Liver (tissue), 9 donors: ENCODE results near the gene MYOM3. TPM values are rescaled to one million over a fixed set of nuclear protein-coding genes. Genes with fewer than 3 reads are reported as not detected.

ENCODE experiments used
- DNase-seq: peaks from one replicate; pipeline ENCODE4 v3.0.0-alpha.2; 2017; ENCODE audit warnings: low spot score
- H3K27ac ChIP-seq, 2 donors: one replicate each; pipeline ENCODE4 v1.7.0; 2013; ENCODE audit warnings: inconsistent platforms in 2 of 2, low read length in 2 of 2, control low read depth in 1 of 2, low read depth in 1 of 2, mild to moderate bottlenecking in 1 of 2
- H3K27me3 ChIP-seq, 4 donors: one replicate each; pipeline versions ENCODE4 v1.6.1 to v1.7.0; 2013; ENCODE audit warnings: low read length in 3 of 4, inconsistent platforms in 1 of 4, mild to moderate bottlenecking in 1 of 4, moderate library complexity in 1 of 4; ENCODE audit not compliant: control insufficient read depth in 4 of 4, insufficient read depth in 4 of 4
- H3K36me3 ChIP-seq, 4 donors: one replicate each; pipeline versions ENCODE4 v1.6.1 to v1.7.0; 2013; ENCODE audit warnings: low read length in 3 of 4, mild to moderate bottlenecking in 3 of 4, low read depth in 1 of 4, moderate library complexity in 1 of 4; ENCODE audit not compliant: control insufficient read depth in 4 of 4, insufficient read depth in 3 of 4
- H3K4me1 ChIP-seq, 4 donors: one replicate each; pipeline versions ENCODE4 v1.6.1 to v1.7.0; 2013; ENCODE audit warnings: low read length in 3 of 4, mild to moderate bottlenecking in 3 of 4, moderate library complexity in 1 of 4; ENCODE audit not compliant: control insufficient read depth in 4 of 4, insufficient read depth in 4 of 4
- H3K4me3 ChIP-seq, 3 donors: one replicate each; pipeline versions ENCODE4 v1.6.1 to v1.7.0; 2013; ENCODE audit warnings: low read length in 3 of 3, control low read depth in 1 of 3, low read depth in 1 of 3, mild to moderate bottlenecking in 1 of 3
- H3K9ac ChIP-seq, 2 donors: one replicate each; pipeline ENCODE4 v1.7.0; 2013; ENCODE audit warnings: low read length in 2 of 2, mild to moderate bottlenecking in 2 of 2, moderate library complexity in 2 of 2, control low read depth in 1 of 2, low read depth in 1 of 2
- H3K9me3 ChIP-seq, 4 donors: one replicate each; pipeline versions ENCODE4 v1.6.1 to v1.7.0; 2013; ENCODE audit warnings: low read length in 3 of 4; ENCODE audit not compliant: control insufficient read depth in 4 of 4
- ATF3 ChIP-seq: IDR thresholded peaks from 2 replicates; pipeline ENCODE4 v1.6.1; 2016; ENCODE audit warnings: antibody characterized with exemption
- CTCF ChIP-seq: fragments of 150-350 bp; IDR thresholded peaks from 2 replicates; pipeline ENCODE4 v1.5.1; 2017; ENCODE audit warnings: improper control_type of control experiment, low read depth, low read length; ENCODE audit not compliant: missing input control
- EGR1 ChIP-seq, 2 donors: IDR thresholded peaks; 2 replicates each; pipeline ENCODE4 v1.6.1; 2016 to 2018; ENCODE audit warnings: antibody characterized with exemption in 2 of 2, low read depth in 2 of 2
- FOXA1 ChIP-seq: IDR thresholded peaks from 2 replicates; pipeline ENCODE4 v1.6.1; 2016; ENCODE audit warnings: antibody characterized with exemption
- FOXA2 ChIP-seq: IDR thresholded peaks from 2 replicates; pipeline ENCODE4 v1.6.1; 2016; ENCODE audit warnings: antibody characterized with exemption
- GABPA ChIP-seq, 2 donors: IDR thresholded peaks in 1 of 2; conservative IDR thresholded peaks in 1 of 2; 2 replicates each; pipeline ENCODE4 v1.6.1; 2016; ENCODE audit warnings: antibody characterized with exemption in 2 of 2, mild to moderate bottlenecking in 1 of 2, moderate library complexity in 1 of 2
- HNF4A ChIP-seq, 2 donors: conservative IDR thresholded peaks; 2 replicates each; pipeline ENCODE4 v1.6.1; 2016; ENCODE audit warnings: antibody characterized with exemption in 2 of 2, mild to moderate bottlenecking in 2 of 2
- HNF4G ChIP-seq: IDR thresholded peaks from 2 replicates; pipeline ENCODE4 v1.6.1; 2016; ENCODE audit warnings: antibody characterized with exemption
- JUND ChIP-seq, 2 donors: IDR thresholded peaks; 2 replicates each; pipeline ENCODE4 v1.6.1; 2016; ENCODE audit warnings: antibody characterized with exemption in 2 of 2
- MAX ChIP-seq: IDR thresholded peaks from 2 replicates; pipeline ENCODE4 v1.6.1; 2016; ENCODE audit warnings: antibody characterized with exemption
- NR2F2 ChIP-seq: IDR thresholded peaks from 2 replicates; pipeline ENCODE4 v1.6.1; 2016; ENCODE audit warnings: antibody characterized with exemption
- RAD21 ChIP-seq, 2 donors: IDR thresholded peaks; 2 replicates each; pipeline ENCODE4 v1.6.1; 2016; ENCODE audit warnings: antibody characterized with exemption in 2 of 2, mild to moderate bottlenecking in 2 of 2
- REST ChIP-seq: IDR thresholded peaks from 2 replicates; pipeline ENCODE4 v1.6.1; 2016; ENCODE audit warnings: antibody characterized with exemption, mild to moderate bottlenecking
- RXRA ChIP-seq, 2 donors: IDR thresholded peaks; 2 replicates each; pipeline ENCODE4 v1.6.1; 2017 to 2018; ENCODE audit warnings: antibody characterized with exemption in 2 of 2, mild to moderate bottlenecking in 1 of 2
- SP1 ChIP-seq: IDR thresholded peaks from 2 replicates; pipeline ENCODE4 v1.6.1; 2018; ENCODE audit warnings: antibody characterized with exemption, mild to moderate bottlenecking
- YY1 ChIP-seq: IDR thresholded peaks from 2 replicates; pipeline ENCODE4 v1.6.1; 2016; ENCODE audit warnings: antibody characterized with exemption, mild to moderate bottlenecking
- ZBTB33 ChIP-seq: IDR thresholded peaks from 2 replicates; pipeline ENCODE4 v1.6.1; 2016; ENCODE audit warnings: antibody characterized with exemption
- WGBS: extraction: QIAGEN DNeasy Blood & Tissue Kit; methylation state at CpG from one replicate; pipeline ENCODE4 v1.1.7; 2013; 5-methylcytosine and 5-hydroxymethylcytosine counted together
- polyA plus RNA-seq, 2 donors: library from polyadenylated mRNA; stranded (reverse) in 1 of 2; unstranded in 1 of 2; fragments of 200-250 nt in 1 of 2; fragments of >200 nt in 1 of 2; fragmentation: Nextera tagmentation in 1 of 2; extraction: Ambion mirVana in 1 of 2; gene quantifications; one replicate each; pipeline versions ENCODE4 v1.2.1 to v1.2.3, GENCODE V29; 2013 to 2015
- total RNA-seq, 2 donors: library from RNA; depleted of rRNA; stranded (reverse); fragments of >200 nt; gene quantifications; one replicate each; pipeline ENCODE4 v1.2.3, GENCODE V29; 2014
- donor health status: healthy.
- donor health status: healthy.
- donor health status: healthy.
- donor health status: healthy.
- donor health status: healthy.

The MYOM3 gene
- total and polyA plus RNA-seq, 4 donors, result 0.01 to 0.17 (median 0.05) TPM; not detected in 1

GRCh38 chr1:24159366-24159765 lies 47.4 kb upstream of the MYOM3 start:
- TF ChIP-seq EGR1 (IDR thresholded peaks at IDR 0.05; ENCODE audit: low read depth in 2 of 2) (no peak), FOXA1 (no peak), CTCF (no peak), GABPA (IDR thresholded peaks at IDR 0.05 in 1 of 2, conservative IDR thresholded peaks at IDR 0.05 in 1 of 2) (no peak), YY1 (no peak), ZBTB33 (no peak), NR2F2 (no peak), HNF4A (conservative IDR thresholded peaks at IDR 0.05) (no peak), REST (no peak)
- Histone ChIP-seq H3K9me3 (no peaks in the 10 kb centered on the region), H3K9ac (no peak overlapping the region), H3K4me1 (peaks cover 0 to 12% (median 4%) of the 10 kb centered on the region in 4 donors), H3K4me3 (no peak overlapping the region), H3K36me3 (peaks cover 3 to 45% (median 17%) of the 10 kb centered on the region in 4 donors), H3K27ac (no peak overlapping the region), H3K27me3 (no peaks in the 10 kb centered on the region)
- 91% methylated on average over 5 of the region's 5 CpGs for WGBS
- DNase-seq, result no peak

GRCh38 chr1:24157918-24158481 lies 46.1 kb upstream of the MYOM3 start:
- H3K27me3 ChIP-seq, result no peaks in the 10 kb centered on the region
- no peak overlapping the region for H3K9ac ChIP-seq
- H3K27ac ChIP-seq, result no peak overlapping the region
- H3K4me3 ChIP-seq, result no peak overlapping the region
- H3K4me1 ChIP-seq, result peaks cover 0 to 6% (median 1%) of the 10 kb centered on the region in 4 donors
- DNase-seq, result no peak
- H3K9me3 ChIP-seq, result no peaks in the 10 kb centered on the region
- H3K36me3 ChIP-seq, result peaks cover 3 to 45% (median 17%) of the 10 kb centered on the region in 4 donors
- 89% methylated on average over 6 of the region's 6 CpGs for WGBS
- TF ChIP-seq RXRA (IDR thresholded peaks at IDR 0.05) (no peak), ATF3 (no peak), REST (no peak), SP1 (no peak), RAD21 (IDR thresholded peaks at IDR 0.05) (no peak), HNF4G (no peak), EGR1 (IDR thresholded peaks at IDR 0.05; ENCODE audit: low read depth in 2 of 2) (no peak), YY1 (no peak), ZBTB33 (no peak), MAX (no peak), JUND (IDR thresholded peaks at IDR 0.05) (no peak), FOXA2 (no peak), GABPA (IDR thresholded peaks at IDR 0.05 in 1 of 2, conservative IDR thresholded peaks at IDR 0.05 in 1 of 2) (no peak), HNF4A (conservative IDR thresholded peaks at IDR 0.05) (no peak)
